Measurements from ENCODE around the gene ATP8B3. TPM values are rescaled to one million over a fixed set of nuclear protein-coding genes. Genes with fewer than 3 reads are reported as not detected.

The ATP8B3 gene
- total RNA-seq, 3 donors from 2014 or later: 0.37 to 0.66 (median 0.43) TPM

DNA sequence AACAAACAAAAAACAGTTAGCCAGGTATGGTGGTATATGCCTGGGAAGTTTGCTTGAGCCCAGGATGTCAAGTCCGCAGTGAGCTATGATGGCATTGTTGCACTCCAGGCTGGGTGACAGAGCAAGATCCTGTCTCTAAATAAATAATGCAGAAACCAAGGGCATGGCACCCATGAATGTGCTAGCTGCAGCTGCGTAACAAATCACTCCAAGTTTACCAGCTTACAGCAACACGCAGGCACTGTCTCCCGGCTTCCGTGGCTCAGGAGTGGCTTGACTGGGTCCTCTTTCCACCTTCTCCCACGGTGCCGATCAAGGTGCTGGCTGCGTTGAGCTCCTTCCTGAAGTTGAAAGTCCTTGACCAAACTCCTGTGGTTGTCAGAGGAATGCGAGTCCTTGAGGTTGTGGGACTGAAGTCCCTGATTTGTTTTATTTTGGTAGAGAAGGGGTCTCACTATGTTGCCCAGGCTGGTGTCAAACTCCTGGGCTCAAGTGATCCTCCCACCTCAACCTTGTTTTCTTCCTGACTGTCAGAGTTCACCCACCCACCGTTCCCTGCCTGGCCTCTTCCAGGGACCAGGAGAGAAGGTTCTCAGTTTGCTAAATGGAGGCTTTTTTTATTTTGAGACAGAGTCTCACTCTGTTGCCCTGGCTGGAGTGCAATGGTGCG is 72.0 kb downstream of the ATP8B3 start:
- Mint-ChIP-seq H3K36me3 (ENCODE audit: insufficient read depth) (no peaks in the 10 kb centered on the region), H3K9me3 (peaks cover 5% of the 10 kb centered on the region), H3K4me1 (ENCODE audit: low read depth) (no peaks in the 10 kb centered on the region), H3K4me3 (no peak overlapping the region), H3K27me3 (ENCODE audit: low read depth) (peaks cover 53% of the 10 kb centered on the region)
- DNase-seq (no peak), ATAC-seq (no peak)

DNA sequence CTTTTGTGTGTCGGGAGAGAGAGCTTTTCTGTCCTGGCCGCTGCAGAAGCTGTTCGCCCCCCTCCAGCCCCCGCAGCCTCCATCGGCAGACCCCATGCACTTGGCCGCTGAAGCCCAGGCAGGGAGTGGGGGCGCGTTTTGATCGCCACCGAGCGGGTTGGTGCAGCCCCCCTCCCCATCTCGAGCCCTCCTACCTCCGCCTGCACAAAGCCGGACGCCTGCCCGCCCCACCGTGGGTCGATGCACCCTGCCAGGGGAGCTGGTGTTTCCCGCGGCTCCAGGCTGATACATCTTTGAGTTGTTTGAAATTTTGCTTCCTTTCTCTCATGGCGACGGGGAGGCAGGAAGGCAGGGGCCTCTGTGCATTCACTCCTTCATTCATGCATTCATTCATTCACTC is 75.1 kb downstream of the ATP8B3 start:
- H3K4me3 Mint-ChIP-seq: no peak overlapping the region
- peaks cover 5% of the 10 kb centered on the region for H3K9me3 Mint-ChIP-seq
- no peaks in the 10 kb centered on the region for H3K36me3 Mint-ChIP-seq (ENCODE audit: insufficient read depth)
- no peaks in the 10 kb centered on the region for H3K4me1 Mint-ChIP-seq (ENCODE audit: low read depth)
- DNase-seq: no peak
- no peak for ATAC-seq
- peaks cover 64% of the 10 kb centered on the region for H3K27me3 Mint-ChIP-seq (ENCODE audit: low read depth)

DNA sequence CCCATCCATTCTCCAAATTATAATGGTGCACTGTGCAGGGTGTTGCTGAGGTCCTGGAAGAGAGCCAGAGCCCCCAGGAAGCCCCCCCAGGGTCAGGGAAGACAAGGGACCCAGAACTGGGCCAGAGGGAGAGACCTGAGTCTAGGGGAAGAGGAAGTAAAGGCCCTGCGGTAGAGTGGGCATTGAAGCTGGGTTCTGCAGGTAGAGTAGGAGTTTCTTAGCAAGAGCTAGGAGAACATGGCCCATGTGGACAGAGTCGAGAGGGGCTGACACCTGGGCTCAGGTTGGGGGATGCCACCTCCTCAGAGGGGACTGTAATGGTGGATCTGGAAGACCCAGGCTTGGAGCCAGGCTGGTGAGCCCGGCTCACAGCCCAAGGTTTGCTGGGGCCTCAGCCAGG is 75.8 kb downstream of the ATP8B3 start:
- ATAC-seq (no peak), DNase-seq (no peak)
- Mint-ChIP-seq H3K4me1 (ENCODE audit: low read depth) (no peaks in the 10 kb centered on the region), H3K27me3 (ENCODE audit: low read depth) (peaks cover 65% of the 10 kb centered on the region), H3K4me3 (no peak overlapping the region), H3K36me3 (ENCODE audit: insufficient read depth) (no peaks in the 10 kb centered on the region), H3K9me3 (peaks cover 5% of the 10 kb centered on the region)

DNA sequence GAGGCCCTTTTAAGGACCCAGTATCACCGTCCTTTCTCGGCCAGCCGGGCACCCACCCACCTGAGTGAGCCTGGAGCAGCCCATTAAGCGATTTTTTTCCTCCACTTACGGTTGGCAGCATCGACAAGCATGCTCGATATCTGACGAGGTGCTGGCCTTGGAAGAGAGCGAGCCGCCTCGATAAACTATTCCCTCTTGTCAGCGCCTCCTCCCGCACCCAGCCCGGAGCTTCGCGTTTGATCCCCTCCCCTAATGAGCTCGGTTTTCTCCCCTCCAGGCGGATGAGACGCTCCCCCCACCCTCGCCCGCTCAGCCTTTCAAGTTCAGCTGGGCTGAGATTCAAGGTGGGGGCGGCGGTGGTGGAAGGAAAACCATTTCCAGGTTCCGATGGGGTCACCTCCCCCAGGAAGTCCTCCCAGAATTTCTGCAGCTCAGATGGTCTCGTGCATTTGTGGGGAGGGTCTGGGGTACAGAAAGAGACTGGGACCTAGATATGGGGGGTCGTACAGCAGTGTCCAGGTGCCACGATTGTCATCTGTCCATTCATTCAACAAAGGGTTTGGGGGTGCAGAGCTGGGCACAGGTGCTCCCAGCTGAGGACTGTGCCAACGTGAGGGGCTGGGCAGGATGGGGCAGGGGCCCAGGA is 77.6 kb downstream of the ATP8B3 start:
- Mint-ChIP-seq H3K27me3 (ENCODE audit: low read depth) (peaks cover 64% of the 10 kb centered on the region), H3K9me3 (no peaks in the 10 kb centered on the region), H3K36me3 (ENCODE audit: insufficient read depth) (no peaks in the 10 kb centered on the region), H3K4me3 (no peak overlapping the region), H3K4me1 (ENCODE audit: low read depth) (no peaks in the 10 kb centered on the region)
- no peak for DNase-seq
- ATAC-seq: no peak

Other genes starting within 250 kb of the ATP8B3 start
- 10 to 100 TPM; 12.5 to 17.0 (median 12.6) TPM for gene MEX3D, start 244.0 kb downstream of the ATP8B3 start, total RNA-seq
- gene MBD3, start 219.4 kb downstream of the ATP8B3 start, total RNA-seq: 100 to 1,000 TPM; 153 to 180 (median 163) TPM
- 100 to 1,000 TPM; 226 to 252 (median 250) TPM for gene UQCR11, start 206.8 kb downstream of the ATP8B3 start, total RNA-seq
- gene TCF3, start 159.7 kb downstream of the ATP8B3 start, total RNA-seq: 100 to 1,000 TPM; 144 to 184 (median 153) TPM
- gene ONECUT3, start 58.8 kb downstream of the ATP8B3 start, total RNA-seq: not detected
- 10 to 100 TPM; 91.5 to 95.0 (median 94.4) TPM for gene REXO1, start 36.2 kb upstream of the ATP8B3 start, total RNA-seq
- gene KLF16, start 51.3 kb upstream of the ATP8B3 start, total RNA-seq: 10 to 100 TPM; 64.0 to 71.0 (median 69.1) TPM
- 100 to 1,000 TPM; 109 to 135 (median 117) TPM for gene ABHD17A, start 73.2 kb upstream of the ATP8B3 start, total RNA-seq
- 1 to 10 TPM; 7.3 to 7.8 (median 7.7) TPM for gene ADAT3, start 93.1 kb upstream of the ATP8B3 start, total RNA-seq
- gene SCAMP4, start 93.1 kb upstream of the ATP8B3 start, total RNA-seq: 10 to 100 TPM; 37.2 to 40.3 (median 39.4) TPM
- 10 to 100 TPM; 52.7 to 60.6 (median 59.0) TPM for gene CSNK1G2, start 128.9 kb upstream of the ATP8B3 start, total RNA-seq
- 10 to 100 TPM; 12.6 to 17.2 (median 14.4) TPM for gene BTBD2, start 203.4 kb upstream of the ATP8B3 start, total RNA-seq
- 100 to 1,000 TPM; 122 to 130 (median 128) TPM for gene MKNK2, start 239.0 kb upstream of the ATP8B3 start, total RNA-seq